GM18517 (cell line): ENCODE data around the gene KIAA1328.
A peak's percentile ranks its signal among the peaks of the same experiment; 100 is the strongest.
"Not testable (repeated sequence)": the region's sequence is repeated elsewhere in the genome, so short reads cannot be mapped to it uniquely, and the experiment has no call there.

Experiments
- ATAC-seq: cut with Tn5 transposase; IDR thresholded peaks from one replicate; pipeline ENCODE4 v1.9.1; 2021; ENCODE audit warnings: mild to moderate bottlenecking, moderate library complexity; ENCODE audit not compliant: unreplicated experiment

Gene KIAA1328

DNA sequence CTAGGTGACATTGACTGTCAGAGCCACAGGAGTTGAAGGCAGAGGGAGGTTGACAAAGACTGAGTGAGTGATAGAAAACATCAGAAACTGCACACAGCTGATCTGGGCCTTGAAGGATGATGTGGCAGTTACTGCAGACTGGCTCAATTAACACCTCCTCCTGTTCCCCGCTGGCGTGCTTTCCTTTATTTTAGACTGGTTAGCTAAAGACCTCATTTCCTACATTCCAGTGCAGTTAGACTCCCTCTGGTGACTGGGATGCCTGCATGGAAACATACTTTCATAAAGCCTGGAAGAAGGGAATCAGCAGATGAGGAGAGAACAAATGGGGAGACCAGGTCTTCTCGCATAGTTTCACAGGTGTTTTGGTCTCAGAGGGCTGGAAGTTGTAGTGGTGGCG lies 7.2 kb upstream of the KIAA1328 start:
- no peak for ATAC-seq

DNA sequence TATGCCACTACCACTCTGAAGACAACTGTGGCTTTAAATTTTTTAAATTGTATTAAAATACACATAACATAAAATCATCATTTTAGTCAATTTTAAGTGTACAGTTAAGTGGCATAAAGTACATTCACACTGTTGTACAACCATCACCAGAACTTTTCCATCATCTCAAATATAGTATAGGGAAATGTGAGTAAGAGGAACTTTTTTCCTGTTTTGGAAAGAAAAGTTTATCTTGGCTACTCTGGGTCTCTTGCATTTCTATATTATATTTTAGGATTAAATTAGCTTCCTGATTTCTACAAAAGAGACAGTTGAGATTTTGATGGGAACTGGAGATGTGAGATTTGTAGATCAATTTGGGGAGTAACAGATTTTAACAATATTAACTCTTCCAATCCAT lies 3.4 kb upstream of the KIAA1328 start:
- no peak for ATAC-seq

- no peak for ATAC-seq
Measured at GRCh38 chr18:36826556-36826955, 2.4 kb upstream of the KIAA1328 start.

- ATAC-seq: no peak
Measured at GRCh38 chr18:36828157-36828629, 734 bp upstream of the KIAA1328 start.

DNA sequence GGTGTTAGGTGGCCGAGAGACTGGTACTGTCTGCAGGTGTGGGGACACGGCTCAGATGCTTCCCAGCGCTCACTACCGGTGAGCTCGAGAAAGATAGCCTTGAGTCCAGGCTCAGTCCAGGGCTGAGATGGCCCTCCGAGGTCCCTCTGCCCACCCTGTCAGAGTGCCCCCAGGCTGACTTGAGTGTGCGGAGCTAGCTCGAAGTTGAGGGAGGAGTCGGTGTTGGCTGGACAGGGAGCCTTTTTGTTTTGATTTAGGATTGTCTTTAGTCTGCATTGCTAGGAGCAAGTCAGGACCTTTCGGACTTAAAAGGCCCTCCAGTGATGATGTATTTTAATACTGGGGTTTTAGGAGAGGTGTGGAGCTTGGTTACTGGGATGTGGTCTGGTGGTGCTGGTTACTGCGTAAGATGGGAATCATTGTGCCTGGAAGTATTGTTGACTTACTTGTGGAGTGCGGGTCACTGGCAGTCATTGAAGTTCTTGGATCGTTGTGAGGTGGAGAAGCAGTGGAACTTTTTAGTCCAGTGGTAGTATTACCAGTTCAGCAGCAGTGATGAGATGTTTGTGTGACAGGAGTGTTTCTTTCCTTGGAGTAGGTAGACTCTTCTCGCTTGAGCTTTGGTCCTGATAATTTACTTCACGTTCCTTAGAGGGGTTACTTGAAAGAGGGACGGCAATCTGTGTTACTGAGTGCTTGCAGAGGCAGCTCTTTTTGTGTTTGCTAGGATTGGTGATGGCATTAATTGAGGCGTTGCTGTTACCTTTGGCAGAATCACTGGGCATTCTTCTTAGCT lies 633 bp downstream of the KIAA1328 start:
- ATAC-seq: no peak

DNA sequence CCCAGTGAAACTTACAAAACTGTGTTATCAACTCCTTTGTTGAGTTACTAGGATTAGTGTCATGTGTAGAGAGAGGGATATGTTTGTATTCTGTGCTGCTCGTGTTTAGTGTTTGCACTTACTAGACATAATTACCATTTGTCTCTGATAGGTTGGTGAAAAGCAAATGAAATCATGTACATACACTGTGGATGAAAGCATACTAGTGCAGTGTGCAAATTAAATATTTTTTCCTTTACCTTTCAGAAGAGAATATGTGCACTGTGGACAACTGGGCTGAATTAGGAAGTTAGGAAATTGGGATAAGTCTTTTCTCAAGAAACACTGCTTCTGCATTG lies 1.2 kb downstream of the KIAA1328 start:
- no peak for ATAC-seq

- ATAC-seq: no peak
Measured at GRCh38 chr18:36831139-36831538, 2.2 kb downstream of the KIAA1328 start.

- no peak for ATAC-seq
Measured at GRCh38 chr18:36833120-36833519, 4.2 kb downstream of the KIAA1328 start.

GRCh38 chr18:36835927-36836326 lies 7.0 kb downstream of the KIAA1328 start:
- ATAC-seq: no peak

- no peak for ATAC-seq
Measured at GRCh38 chr18:36839835-36840234, 10.9 kb downstream of the KIAA1328 start.

DNA sequence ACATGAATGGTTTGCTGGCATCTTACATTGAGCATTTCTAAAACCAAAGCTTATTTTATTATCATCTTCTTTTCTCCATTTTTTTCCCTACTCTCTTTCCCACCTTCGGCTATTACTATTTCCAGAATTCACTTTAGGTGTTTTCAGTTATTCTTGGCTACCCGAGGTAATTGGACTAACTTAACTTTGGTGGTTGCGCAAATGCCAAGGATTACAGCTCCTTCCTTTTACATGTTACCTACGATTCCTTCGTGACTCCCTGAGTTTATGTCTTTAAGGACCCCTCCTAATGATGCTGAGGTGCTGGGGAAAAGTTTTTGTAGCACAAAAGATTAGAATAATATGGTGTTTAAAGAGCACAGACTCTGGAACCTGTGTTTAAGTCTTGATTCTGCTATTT lies 14.3 kb downstream of the KIAA1328 start:
- ATAC-seq: no peak

GRCh38 chr18:36843784-36844183 lies 14.9 kb downstream of the KIAA1328 start:
- ATAC-seq: peak; percentile 70

- no peak for ATAC-seq
Measured at GRCh38 chr18:36848609-36849008, 19.7 kb downstream of the KIAA1328 start.

DNA sequence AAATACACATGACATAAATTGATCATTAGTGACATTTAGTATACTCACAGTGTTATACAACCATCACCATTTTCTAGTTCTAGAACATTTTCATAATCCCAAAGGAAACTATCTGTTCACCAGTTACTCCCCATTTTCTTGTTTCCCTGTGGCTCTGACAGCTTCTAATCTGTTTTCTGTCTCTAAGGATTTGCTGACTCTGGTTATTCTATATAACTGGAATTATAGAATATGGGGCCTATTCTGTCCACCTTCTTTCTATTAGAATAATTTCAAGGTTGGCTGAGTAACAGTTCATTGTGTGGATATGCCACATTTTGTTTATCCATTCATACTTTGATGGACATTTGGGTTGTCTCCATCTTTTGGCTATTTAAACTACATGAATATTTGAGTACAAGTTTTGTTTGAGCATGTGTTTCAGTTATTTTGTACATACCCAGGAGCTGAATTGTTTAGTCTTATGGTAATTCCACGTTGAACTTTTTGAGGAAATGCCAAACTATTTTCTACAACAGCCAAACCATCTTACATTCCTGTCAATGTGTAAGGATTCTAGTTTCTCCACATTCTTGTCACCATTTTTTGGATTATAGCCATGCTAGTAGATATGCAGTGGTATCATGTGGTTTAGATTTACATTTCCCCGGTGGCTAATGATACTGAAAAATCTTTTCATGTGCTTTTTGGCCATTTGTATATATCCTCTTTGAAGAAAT lies 20.5 kb downstream of the KIAA1328 start:
- ATAC-seq: no peak

GRCh38 chr18:36850527-36851201 lies 21.7 kb downstream of the KIAA1328 start:
- ATAC-seq: no peak

DNA sequence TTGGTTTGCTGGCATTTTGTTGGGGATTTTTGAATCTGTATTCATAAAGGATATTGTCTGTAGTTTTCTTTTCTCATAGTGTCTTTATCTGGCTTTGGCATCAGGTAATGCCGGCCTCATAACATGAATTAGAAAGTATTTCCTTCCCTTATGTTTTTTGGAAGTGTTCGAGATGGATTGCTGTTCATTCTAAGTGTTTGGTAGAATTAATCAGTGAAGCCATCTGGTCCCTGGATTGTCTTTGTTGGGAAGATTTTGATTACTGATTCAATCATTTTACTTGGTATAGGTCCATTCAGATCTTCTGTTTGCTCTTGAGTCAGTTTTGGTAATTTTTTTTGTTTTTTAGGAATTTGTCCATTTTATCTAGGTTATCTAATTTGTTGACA lies 22.3 kb downstream of the KIAA1328 start:
- no peak for ATAC-seq

GRCh38 chr18:36856815-36857214 lies 27.9 kb downstream of the KIAA1328 start:
- ATAC-seq: no peak

- ATAC-seq: no peak
Measured at GRCh38 chr18:36862182-36862581, 33.3 kb downstream of the KIAA1328 start.

- no peak for ATAC-seq
Measured at GRCh38 chr18:36867056-36867455, 38.1 kb downstream of the KIAA1328 start.

DNA sequence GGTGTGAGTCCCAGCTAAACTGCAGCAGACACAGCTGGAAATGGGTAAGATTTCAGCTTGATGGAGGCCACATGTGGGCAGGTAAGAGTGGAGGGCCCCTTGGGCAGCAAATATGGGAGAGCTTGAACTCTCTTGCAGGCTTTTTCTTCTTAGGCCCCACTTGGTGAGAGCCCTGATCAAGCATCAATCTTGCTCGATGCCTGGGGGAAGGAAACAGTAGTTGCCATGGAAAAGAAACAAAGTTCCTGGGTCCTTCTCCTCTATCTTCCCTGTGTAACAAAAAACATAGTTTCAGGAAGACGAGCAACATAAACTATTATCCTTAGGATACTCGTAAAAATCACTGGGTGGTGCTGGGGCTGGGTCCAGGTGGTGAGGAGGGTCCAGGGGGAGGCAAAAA lies 42.9 kb downstream of the KIAA1328 start:
- no peak for ATAC-seq

DNA sequence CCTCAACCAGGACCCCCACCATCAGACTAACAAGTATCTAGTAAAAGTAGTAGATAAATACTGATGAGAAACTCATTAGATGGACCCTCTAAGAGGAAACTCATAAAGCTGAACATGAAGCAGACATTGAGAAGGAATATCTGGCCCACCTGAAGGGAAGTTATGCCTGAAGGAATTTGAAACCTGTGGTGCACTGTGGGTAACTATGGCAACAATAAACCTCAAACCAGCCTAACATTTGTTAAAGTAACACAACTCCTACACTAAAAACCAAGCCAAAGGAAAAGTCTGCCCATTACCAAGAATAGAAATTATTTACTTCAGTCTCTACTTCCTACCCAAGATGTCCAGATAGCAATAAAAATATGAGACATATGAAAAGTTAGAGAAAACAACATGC lies 43.4 kb downstream of the KIAA1328 start:
- no peak for ATAC-seq

GRCh38 chr18:36873826-36874225 lies 44.9 kb downstream of the KIAA1328 start:
- not testable (repeated sequence) for ATAC-seq
